ENCODE measurements around the gene STK11IP. TPM values are rescaled to one million over a fixed set of nuclear protein-coding genes. Genes with fewer than 3 reads are reported as not detected.

STK11IP gene
- total RNA-seq, 2 donors from 2014 or later, result 25.4 to 42.7 TPM

DNA sequence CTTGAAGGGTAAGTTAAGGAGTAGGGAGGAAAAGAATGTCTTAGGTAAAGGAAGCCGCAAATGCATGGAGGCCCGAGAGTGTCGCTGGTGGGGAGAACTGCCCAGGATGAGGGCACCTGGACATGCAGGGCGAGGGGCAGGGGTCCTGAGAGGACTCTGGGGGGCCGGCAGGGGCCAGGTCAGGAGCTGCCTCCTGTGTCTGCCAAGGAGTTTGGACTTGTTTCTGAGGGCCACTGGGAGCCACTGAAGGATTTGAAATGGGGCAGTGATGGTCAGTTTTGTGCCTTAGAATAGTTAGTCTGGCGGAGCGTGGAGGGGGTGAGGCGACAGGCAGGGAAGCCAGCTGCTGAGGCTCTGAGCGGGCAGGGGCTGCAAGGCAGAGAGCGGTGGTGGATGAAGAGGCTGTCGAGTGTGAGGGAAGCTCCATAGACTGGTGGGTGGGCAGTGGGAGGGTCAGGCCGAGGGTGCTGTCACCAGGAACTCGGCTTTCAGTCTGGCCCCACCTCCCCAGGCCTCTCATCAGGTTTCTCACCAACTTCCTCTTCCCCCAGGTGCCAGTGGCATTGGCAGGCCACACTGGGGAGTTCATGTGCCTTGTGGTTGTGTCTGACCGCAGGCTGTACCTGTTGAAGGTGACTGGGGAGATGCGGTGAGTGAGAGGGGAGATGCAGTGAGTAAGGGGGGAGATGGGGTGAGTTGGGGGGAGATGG lies 15.1 kb downstream of the STK11IP start:
- intact Hi-C loops (cut with DNase I), result no loop called here
- Histone ChIP-seq H3K4me3 (no peak overlapping the region), H3K9me3 (no peaks in the 10 kb centered on the region), H3K9ac (ENCODE audit: low read depth in 2 of 2, low read length in 2 of 2) (no peak overlapping the region), H3K36me3 (no peaks in the 10 kb centered on the region), H3K4me1 (no peaks in the 10 kb centered on the region), H3K27me3 (no peaks in the 10 kb centered on the region), H3K27ac (no peak overlapping the region)
- no peak for DNase-seq
- TF ChIP-seq CTCF (IDR thresholded peaks at IDR 0.05), result no peak

GRCh38 chr2:219613461-219614070 lies 15.9 kb downstream of the STK11IP start:
- no peak for DNase-seq
- Histone ChIP-seq H3K4me3 (no peak overlapping the region), H3K27me3 (no peaks in the 10 kb centered on the region), H3K9ac (ENCODE audit: low read depth in 2 of 2, low read length in 2 of 2) (no peak overlapping the region), H3K9me3 (no peaks in the 10 kb centered on the region), H3K27ac (no peak overlapping the region), H3K36me3 (no peaks in the 10 kb centered on the region), H3K4me1 (no peaks in the 10 kb centered on the region)
- intact Hi-C loops (cut with DNase I), result no loop called here
- TF ChIP-seq CTCF (IDR thresholded peaks at IDR 0.05), result no peak

DNA sequence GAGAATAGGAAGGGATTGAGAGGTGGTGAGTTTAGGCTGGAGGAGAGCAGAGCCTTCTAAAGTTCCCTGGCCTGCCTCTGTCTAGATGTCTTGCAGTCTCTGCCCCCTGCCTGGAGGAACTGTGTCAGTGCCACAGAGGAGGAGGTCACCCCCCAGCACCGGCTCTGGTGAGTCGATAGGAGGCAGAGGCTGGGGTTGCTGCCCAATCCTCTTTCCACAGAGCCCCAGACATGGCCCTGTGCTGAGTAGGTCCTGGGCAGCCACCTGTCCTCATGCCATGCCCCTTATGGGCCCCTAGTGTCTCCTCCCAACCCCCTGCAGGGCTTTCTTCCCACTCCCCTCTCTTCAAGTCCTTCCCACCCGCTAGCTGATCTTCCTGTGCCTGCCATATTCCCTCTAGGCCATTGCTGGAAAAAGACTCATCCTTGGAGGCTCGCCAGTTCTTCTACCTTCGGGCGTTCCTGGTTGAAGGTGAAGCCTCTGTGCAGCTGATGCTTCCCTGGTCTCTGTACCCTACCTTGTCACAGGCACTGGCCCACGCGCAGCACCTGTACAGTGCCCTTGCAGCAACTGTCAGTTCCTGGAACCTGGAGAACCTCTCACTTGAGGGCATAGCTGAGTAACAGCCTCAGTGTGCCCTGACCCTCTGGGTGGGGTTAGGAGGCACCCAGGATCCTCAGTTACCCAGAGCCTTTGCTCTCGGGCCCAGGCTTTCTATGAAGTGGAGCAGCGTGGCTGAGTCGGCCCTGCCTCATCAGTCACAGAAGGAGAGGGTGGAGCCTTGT lies 16.6 kb downstream of the STK11IP start:
- Histone ChIP-seq H3K4me3 (no peak overlapping the region), H3K27me3 (no peaks in the 10 kb centered on the region), H3K36me3 (no peaks in the 10 kb centered on the region), H3K27ac (no peak overlapping the region), H3K9me3 (no peaks in the 10 kb centered on the region), H3K4me1 (no peaks in the 10 kb centered on the region), H3K9ac (ENCODE audit: low read depth in 2 of 2, low read length in 2 of 2) (no peak overlapping the region)
- no peak for TF ChIP-seq CTCF (IDR thresholded peaks at IDR 0.05)
- intact Hi-C loops (cut with DNase I), result no loop called here
- DNase-seq, result no peak

- no peak for DNase-seq
- TF ChIP-seq CTCF (IDR thresholded peaks at IDR 0.05), result no peak
- intact Hi-C loops (cut with DNase I), result no loop called here
- no peak overlapping the region for H3K9ac ChIP-seq (ENCODE audit: low read depth in 2 of 2, low read length in 2 of 2)
- no peaks in the 10 kb centered on the region for H3K9me3 ChIP-seq
- H3K4me1 ChIP-seq, result no peaks in the 10 kb centered on the region
- no peaks in the 10 kb centered on the region for H3K36me3 ChIP-seq
- H3K27ac ChIP-seq, result no peak overlapping the region
- H3K4me3 ChIP-seq, result no peak overlapping the region
- no peaks in the 10 kb centered on the region for H3K27me3 ChIP-seq
Measured at GRCh38 chr2:219615036-219615435, 17.4 kb downstream of the STK11IP start.

GRCh38 chr2:219615894-219616293 lies 18.2 kb downstream of the STK11IP start:
- no peak for DNase-seq
- H3K4me1 ChIP-seq, result no peaks in the 10 kb centered on the region
- no peak overlapping the region for H3K9ac ChIP-seq (ENCODE audit: low read depth in 2 of 2, low read length in 2 of 2)
- no peak overlapping the region for H3K4me3 ChIP-seq
- intact Hi-C loops (cut with DNase I), result no loop called here
- H3K36me3 ChIP-seq, result no peaks in the 10 kb centered on the region
- H3K9me3 ChIP-seq, result no peaks in the 10 kb centered on the region
- H3K27ac ChIP-seq, result no peak overlapping the region
- no peak for TF ChIP-seq CTCF (IDR thresholded peaks at IDR 0.05)
- no peaks in the 10 kb centered on the region for H3K27me3 ChIP-seq

Data from colonic mucosa (tissue), 4 donors.